ENCODE measurements around the gene MB21D2. TPM values are rescaled to one million over a fixed set of nuclear protein-coding genes. Genes with fewer than 3 reads are reported as not detected.
"Not testable (repeated sequence)": the region's sequence is repeated elsewhere in the genome, so short reads cannot be mapped to it uniquely, and the experiment has no call there.

MB21D2 gene
- 10 to 100 TPM; 16.9 to 18.3 (median 18.0) TPM for polyA plus RNA-seq (ENCODE audit: insufficient read length in 3 of 3)

- DNase-seq (ENCODE audit: low read depth in 3 of 3, low spot score in 2 of 3), result peak; percentile 63 to 70 (median 67)
These were observed at the start of gene MB21D2 for GRCh38 chr3:192917404-192918274. TSS of gene MB21D2 (minus strand) at chr3:192917856. CDS start at chr3:192917840, 16 bp downstream.

GRCh38 chr3:192964959-192965719 is 47.5 kb upstream of the MB21D2 start:
- DNase-seq (ENCODE audit: low read depth in 3 of 3, low spot score in 2 of 3), result not testable (repeated sequence)

GRCh38 chr3:192959773-192960172 is 42.1 kb upstream of the MB21D2 start:
- no peak for DNase-seq (ENCODE audit: low read depth in 3 of 3, low spot score in 2 of 3)

- no peak for DNase-seq (ENCODE audit: low read depth in 3 of 3, low spot score in 2 of 3)
These were observed 40.7 kb upstream of the MB21D2 start for GRCh38 chr3:192958219-192958872.

GRCh38 chr3:192957441-192958021 is 39.9 kb upstream of the MB21D2 start:
- no peak for DNase-seq (ENCODE audit: low read depth in 3 of 3, low spot score in 2 of 3)

GRCh38 chr3:192953926-192954325 is 36.3 kb upstream of the MB21D2 start:
- no peak for DNase-seq (ENCODE audit: low read depth in 3 of 3, low spot score in 2 of 3)

GRCh38 chr3:192947421-192947820 is 29.8 kb upstream of the MB21D2 start:
- no peak for DNase-seq (ENCODE audit: low read depth in 3 of 3, low spot score in 2 of 3)

- DNase-seq (ENCODE audit: low read depth in 3 of 3, low spot score in 2 of 3), result no peak
These were observed 25.7 kb upstream of the MB21D2 start for GRCh38 chr3:192943393-192943792.

GRCh38 chr3:192942625-192943024 is 25.0 kb upstream of the MB21D2 start:
- no peak for DNase-seq (ENCODE audit: low read depth in 3 of 3, low spot score in 2 of 3)

- no peak for DNase-seq (ENCODE audit: low read depth in 3 of 3, low spot score in 2 of 3)
These were observed 22.5 kb upstream of the MB21D2 start for GRCh38 chr3:192940129-192940528.

GRCh38 chr3:192935441-192935840 is 17.8 kb upstream of the MB21D2 start:
- DNase-seq (ENCODE audit: low read depth in 3 of 3, low spot score in 2 of 3), result no peak

GRCh38 chr3:192933779-192934460 is 16.3 kb upstream of the MB21D2 start:
- DNase-seq (ENCODE audit: low read depth in 3 of 3, low spot score in 2 of 3), result no peak

- DNase-seq (ENCODE audit: low read depth in 3 of 3, low spot score in 2 of 3), result no peak
These were observed 15.6 kb upstream of the MB21D2 start for GRCh38 chr3:192933259-192933658.

GRCh38 chr3:192931825-192932224 is 14.2 kb upstream of the MB21D2 start:
- DNase-seq (ENCODE audit: low read depth in 3 of 3, low spot score in 2 of 3), result no peak

GRCh38 chr3:192930577-192930976 is 12.9 kb upstream of the MB21D2 start:
- DNase-seq (ENCODE audit: low read depth in 3 of 3, low spot score in 2 of 3), result no peak

GRCh38 chr3:192929755-192930547 is 12.3 kb upstream of the MB21D2 start:
- DNase-seq (ENCODE audit: low read depth in 3 of 3, low spot score in 2 of 3), result no peak

- DNase-seq (ENCODE audit: low read depth in 3 of 3, low spot score in 2 of 3), result no peak
These were observed 11.5 kb upstream of the MB21D2 start for GRCh38 chr3:192929146-192929545.

- DNase-seq (ENCODE audit: low read depth in 3 of 3, low spot score in 2 of 3), result no peak
These were observed 11.1 kb upstream of the MB21D2 start for GRCh38 chr3:192928720-192929119.

- no peak for DNase-seq (ENCODE audit: low read depth in 3 of 3, low spot score in 2 of 3)
These were observed 10.4 kb upstream of the MB21D2 start for GRCh38 chr3:192928016-192928415.

Data from right renal cortex interstitium (tissue), 3 donors.